Tibial nerve (tissue), 4 donors: ENCODE results near the gene TTL. TPM values are rescaled to one million over a fixed set of nuclear protein-coding genes. Genes with fewer than 3 reads are reported as not detected.
"Not testable (repeated sequence)": the region's sequence is repeated elsewhere in the genome, so short reads cannot be mapped to it uniquely, and the experiment has no call there.

Source experiments
- DNase-seq, 2 donors: peaks; one replicate each; pipeline ENCODE4 v3.0.0-alpha.2; 2019; ENCODE audit warnings: low spot score in 2 of 2
- H3K27ac ChIP-seq, 4 donors: fragments of 200-600 bp; sonication (generic) in 3 of 4; one replicate each; pipeline ENCODE4 v1.5.1; 2017 to 2019; ENCODE audit warnings: mild to moderate bottlenecking in 1 of 4
- H3K27me3 ChIP-seq, 2 donors: fragments of 200-600 bp; sonication (generic) in 1 of 2; one replicate each; pipeline versions ENCODE4 v1.5.1 to v1.6.0; 2017 to 2019
- H3K36me3 ChIP-seq, 3 donors: fragments of 200-600 bp; sonication (generic); one replicate each; pipeline ENCODE4 v1.5.1; 2018 to 2019
- H3K4me1 ChIP-seq, 4 donors: fragments of 200-600 bp; sonication (generic) in 3 of 4; one replicate each; pipeline ENCODE4 v1.5.1; 2017 to 2019
- H3K4me3 ChIP-seq, 4 donors: fragments of 200-600 bp; sonication (generic) in 3 of 4; one replicate each; pipeline ENCODE4 v1.5.1; 2017 to 2019; ENCODE audit warnings: mild to moderate bottlenecking in 1 of 4, moderate library complexity in 1 of 4
- H3K9me3 ChIP-seq, 4 donors: fragments of 200-600 bp; sonication (generic) in 3 of 4; one replicate each; pipeline ENCODE4 v1.5.1; 2017 to 2019
- CTCF ChIP-seq, 5 experiments: fragments of 200-600 bp in 3 of 5; fragments of 450-650 bp in 2 of 5; sonication (generic) in 3 of 5; IDR thresholded peaks; one replicate each; pipeline ENCODE4 v1.5.1; 2016 to 2019; ENCODE audit warnings: antibody characterized with exemption in 5 of 5, mild to moderate bottlenecking in 3 of 5, moderate library complexity in 2 of 5
- EP300 ChIP-seq, 2 donors: sonication (generic); formaldehyde crosslinking; IDR thresholded peaks; one replicate each; pipeline ENCODE4 v1.6.1; 2017; ENCODE audit warnings: antibody characterized with exemption in 2 of 2, mild to moderate bottlenecking in 1 of 2
- POLR2A ChIP-seq, 2 donors: fragments of 450-650 bp; IDR thresholded peaks; one replicate each; pipeline ENCODE4 v1.6.1; 2017; ENCODE audit warnings: antibody characterized with exemption in 2 of 2, mild to moderate bottlenecking in 2 of 2, moderate library complexity in 2 of 2
- WGBS, 2 donors: methylation state at CpG; one replicate each; pipeline ENCODE4 v1.1.5; 2018; 5-methylcytosine and 5-hydroxymethylcytosine counted together
- total RNA-seq, 4 donors: library from RNA; depleted of rRNA; stranded (reverse); fragments of >200 nt; gene quantifications; one replicate each; pipeline ENCODE4 v1.1.0, GENCODE V29; 2016

Gene TTL
- total RNA-seq, 4 donors from 2014 or later = 11.8 to 27.8 (median 23.3) TPM

GRCh38 chr2:112566104-112566503, 84.1 kb downstream of the TTL start:
- TF ChIP-seq POLR2A (IDR thresholded peaks at IDR 0.05) (no peak), CTCF (IDR thresholded peaks at IDR 0.05) (no peak), EP300 (IDR thresholded peaks at IDR 0.05) (no peak)
- H3K9me3 ChIP-seq = peaks cover 0 to 12% (median 0%) of the 10 kb centered on the region in 4 donors
- no peaks in the 10 kb centered on the region for H3K27me3 ChIP-seq
- no peak overlapping the region for H3K4me3 ChIP-seq
- no peak overlapping the region for H3K27ac ChIP-seq
- 87 to 93% methylated on average over 3 of the region's 3 CpGs for WGBS, 2 donors
- DNase-seq = no peak
- no peaks in the 10 kb centered on the region for H3K4me1 ChIP-seq
- peaks cover 2 to 100% (median 25%) of the 10 kb centered on the region in 3 donors for H3K36me3 ChIP-seq

DNA sequence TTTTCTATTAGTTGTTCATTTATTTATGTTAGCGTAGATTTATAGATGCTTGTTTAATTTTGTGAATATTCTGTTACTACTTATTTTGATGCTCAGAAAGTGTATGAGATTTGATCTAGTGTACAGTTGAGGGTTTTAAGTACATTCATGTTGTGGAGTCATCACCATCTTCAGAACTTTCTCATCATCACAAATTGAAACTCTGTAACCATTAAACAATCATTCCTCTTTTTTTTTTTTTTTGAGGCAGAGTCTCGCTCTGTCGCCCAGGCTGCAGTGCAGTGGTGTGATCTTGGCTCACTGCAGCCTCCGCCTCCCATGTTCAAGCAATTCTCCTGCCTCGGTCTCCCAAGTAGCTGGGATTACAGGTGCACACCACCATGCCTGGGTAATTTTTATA, 84.6 kb downstream of the TTL start:
- H3K27me3 ChIP-seq, DNase-seq, H3K4me1 ChIP-seq, H3K4me3 ChIP-seq, H3K27ac ChIP-seq: not testable (repeated sequence)
- Histone ChIP-seq H3K9me3 (peaks cover 0 to 12% (median 0%) of the 10 kb centered on the region in 4 donors), H3K36me3 (peaks cover 2 to 100% (median 25%) of the 10 kb centered on the region in 3 donors)
- 98 to 99% methylated on average over 5 of the region's 5 CpGs for WGBS, 2 donors

DNA sequence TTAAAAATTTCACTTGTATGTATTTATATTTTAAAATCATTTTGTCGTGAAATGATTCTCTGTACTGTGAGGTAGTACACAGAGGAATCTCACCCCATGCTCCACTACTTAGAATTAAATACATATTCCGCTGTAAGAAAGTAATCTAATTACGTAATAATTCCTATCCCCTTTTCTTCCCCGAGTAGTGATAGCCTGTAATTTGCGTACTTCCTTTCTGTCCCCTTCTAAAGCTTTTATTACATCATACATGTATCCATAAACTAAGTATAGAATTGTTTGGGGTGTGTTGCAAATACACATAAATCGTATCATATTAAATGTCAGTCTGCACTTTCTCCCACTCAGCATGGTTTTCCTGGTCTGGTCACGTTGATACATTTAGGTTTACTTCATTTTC, 90.0 kb downstream of the TTL start:
- Histone ChIP-seq H3K9me3 (peaks cover 0 to 12% (median 0%) of the 10 kb centered on the region in 4 donors), H3K27ac (no peak overlapping the region), H3K36me3 (peaks cover 2 to 100% (median 51%) of the 10 kb centered on the region in 3 donors), H3K4me3 (no peak overlapping the region), H3K27me3 (no peaks in the 10 kb centered on the region), H3K4me1 (no peaks in the 10 kb centered on the region)
- no peak for TF ChIP-seq POLR2A (IDR thresholded peaks at IDR 0.05)
- no peak for TF ChIP-seq EP300 (IDR thresholded peaks at IDR 0.05)
- TF ChIP-seq CTCF (IDR thresholded peaks at IDR 0.05) = no peak
- WGBS, 2 donors = 80 to 85% methylated on average over 7 of the region's 7 CpGs
- DNase-seq = no peak

DNA sequence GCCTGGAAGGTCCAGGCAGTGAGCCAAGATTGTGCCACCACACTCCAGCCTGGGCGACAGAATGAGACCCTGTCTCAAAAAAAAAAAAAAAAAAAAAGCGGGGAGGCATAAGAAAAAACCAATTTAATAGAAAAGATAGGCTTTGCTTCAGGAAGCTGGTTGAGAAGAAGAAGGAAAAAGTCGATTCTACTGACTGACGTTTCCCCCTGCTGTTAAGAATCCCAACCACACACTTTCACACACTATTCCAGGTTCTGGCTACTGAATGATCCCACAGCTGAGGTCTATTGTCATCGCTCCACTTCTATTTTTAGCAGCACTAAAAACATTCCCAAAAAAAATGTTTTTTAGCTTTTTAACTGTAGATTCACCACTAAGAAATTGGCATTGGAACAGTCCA, 95.8 kb downstream of the TTL start:
- peaks cover 0 to 9% (median 2%) of the 10 kb centered on the region in 4 donors for H3K4me1 ChIP-seq
- no peak overlapping the region for H3K4me3 ChIP-seq
- H3K36me3 ChIP-seq = peaks cover 0 to 47% (median 18%) of the 10 kb centered on the region in 3 donors
- DNase-seq = no peak
- WGBS, 2 donors = 33 to 45% methylated on average over 5 of the region's 5 CpGs
- no peak overlapping the region for H3K27ac ChIP-seq
- H3K9me3 ChIP-seq = no peaks in the 10 kb centered on the region
- TF ChIP-seq CTCF (IDR thresholded peaks at IDR 0.05) (no peak), EP300 (IDR thresholded peaks at IDR 0.05) (no peak), POLR2A (IDR thresholded peaks at IDR 0.05) (no peak)
- no peaks in the 10 kb centered on the region for H3K27me3 ChIP-seq

GRCh38 chr2:112579241-112579640, 97.3 kb downstream of the TTL start:
- no peak for TF ChIP-seq CTCF (IDR thresholded peaks at IDR 0.05)
- Histone ChIP-seq H3K9me3 (no peaks in the 10 kb centered on the region), H3K36me3 (peaks cover 0 to 32% (median 8%) of the 10 kb centered on the region in 3 donors), H3K27ac (no peak overlapping the region), H3K27me3 (no peaks in the 10 kb centered on the region), H3K4me3 (no peak overlapping the region), H3K4me1 (peaks cover 0 to 20% (median 7%) of the 10 kb centered on the region in 4 donors)
- no peak for DNase-seq

- DNase-seq = no peak
- Histone ChIP-seq H3K4me3 (no peak overlapping the region), H3K9me3 (no peaks in the 10 kb centered on the region), H3K27ac (no peak overlapping the region), H3K4me1 (peaks cover 0 to 23% (median 10%) of the 10 kb centered on the region in 4 donors), H3K36me3 (peaks cover 0 to 23% (median 3%) of the 10 kb centered on the region in 3 donors), H3K27me3 (no peaks in the 10 kb centered on the region)
- TF ChIP-seq CTCF (IDR thresholded peaks at IDR 0.05) (no peak), POLR2A (IDR thresholded peaks at IDR 0.05) (no peak), EP300 (IDR thresholded peaks at IDR 0.05) (no peak)
- WGBS, 2 donors = 91 to 94% methylated on average over 7 of the region's 7 CpGs
These were observed 98.1 kb downstream of the TTL start for GRCh38 chr2:112580084-112580483.
